Endothelial cell of umbilical vein (primary cell): Measurements from ENCODE around the gene SLMAP.
A peak's percentile ranks its signal among the peaks of the same experiment; 100 is the strongest.

Experiments used
- EZH2 ChIP-seq: IDR thresholded peaks from 2 replicates; pipeline ENCODE4 v1.6.1; 2012; ENCODE audit warnings: borderline replicate concordance, low read depth, mild to moderate bottlenecking, moderate library complexity, low read length, inconsistent platforms; ENCODE audit not compliant: severe bottlenecking
- GATA2 ChIP-seq: IDR thresholded peaks from 2 replicates; pipeline ENCODE4 v1.7.0; 2011; ENCODE audit warnings: low read depth, mild to moderate bottlenecking, moderate library complexity, mixed read lengths, low read length; ENCODE audit not compliant: insufficient read length, insufficient read depth
- MYC ChIP-seq: IDR thresholded peaks from one replicate; pipeline ENCODE4 v1.6.1; 2011; ENCODE audit warnings: mild to moderate bottlenecking, low read depth, low read length
- POLR2A ChIP-seq: IDR thresholded peaks from 2 replicates; pipeline ENCODE4 v1.6.1; 2012; ENCODE audit warnings: low read depth, mild to moderate bottlenecking, control low read depth, low read length
- TF ChIP-seq, protein P1 (sequence below), 2 donors: IDR thresholded peaks; 1 replicate in 1 of 2; 2 replicates in 1 of 2; pipeline ENCODE4 v1.5.1; 2011; ENCODE audit warnings: low read length in 2 of 2, mild to moderate bottlenecking in 2 of 2, moderate library complexity in 2 of 2, control low read depth in 1 of 2, inconsistent platforms in 1 of 2, low read depth in 1 of 2; ENCODE audit not compliant: insufficient read depth in 1 of 2; ENCODE audit errors: extremely low read depth in 1 of 2

- TF ChIP-seq, protein P1, sequence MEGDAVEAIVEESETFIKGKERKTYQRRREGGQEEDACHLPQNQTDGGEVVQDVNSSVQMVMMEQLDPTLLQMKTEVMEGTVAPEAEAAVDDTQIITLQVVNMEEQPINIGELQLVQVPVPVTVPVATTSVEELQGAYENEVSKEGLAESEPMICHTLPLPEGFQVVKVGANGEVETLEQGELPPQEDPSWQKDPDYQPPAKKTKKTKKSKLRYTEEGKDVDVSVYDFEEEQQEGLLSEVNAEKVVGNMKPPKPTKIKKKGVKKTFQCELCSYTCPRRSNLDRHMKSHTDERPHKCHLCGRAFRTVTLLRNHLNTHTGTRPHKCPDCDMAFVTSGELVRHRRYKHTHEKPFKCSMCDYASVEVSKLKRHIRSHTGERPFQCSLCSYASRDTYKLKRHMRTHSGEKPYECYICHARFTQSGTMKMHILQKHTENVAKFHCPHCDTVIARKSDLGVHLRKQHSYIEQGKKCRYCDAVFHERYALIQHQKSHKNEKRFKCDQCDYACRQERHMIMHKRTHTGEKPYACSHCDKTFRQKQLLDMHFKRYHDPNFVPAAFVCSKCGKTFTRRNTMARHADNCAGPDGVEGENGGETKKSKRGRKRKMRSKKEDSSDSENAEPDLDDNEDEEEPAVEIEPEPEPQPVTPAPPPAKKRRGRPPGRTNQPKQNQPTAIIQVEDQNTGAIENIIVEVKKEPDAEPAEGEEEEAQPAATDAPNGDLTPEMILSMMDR (IDR thresholded peaks at IDR 0.05; ENCODE audit: extremely low read depth in 1 of 2, insufficient read depth in 1 of 2, low read depth in 1 of 2, low read length in 2 of 2): no peak
- TF ChIP-seq POLR2A: peak; percentile 65
- no peak for TF ChIP-seq MYC
- no peak for TF ChIP-seq EZH2
- peak; percentile 33 for TF ChIP-seq GATA2
Measured at GRCh38 chr3:57952208-57952631, 196.1 kb downstream of the SLMAP start.
